ENCODE results near the gene CLEC2L.

- TF ChIP-seq CTCF (IDR thresholded peaks at IDR 0.05; ENCODE audit: insufficient read depth, low read length, poor library complexity, severe bottlenecking) (no peak), EZH2phosphoT487 (conservative IDR thresholded peaks at IDR 0.05; ENCODE audit: low read length) (no peak)
These were observed 39.0 kb downstream of the CLEC2L start for GRCh38 chr7:139562491-139562890.
